Measurements from ENCODE around the gene M1AP. TPM values are rescaled to one million over a fixed set of nuclear protein-coding genes. Genes with fewer than 3 reads are reported as not detected.

The M1AP gene
- total and polyA plus RNA-seq, 2 of the 8 experiments (the other 6 are each of a cell fraction or from before 2014, with no cell fraction given) = 4.8 TPM

GRCh38 chr2:74625658-74626425 lies 22.3 kb downstream of the M1AP start (continued):
- TF ChIP-seq GABPA (IDR thresholded peaks at IDR 0.05; ENCODE audit: borderline replicate concordance, insufficient read depth, low read length) = no peak
- no peak for TF ChIP-seq RAD21 (IDR thresholded peaks at IDR 0.05 in 1 of 2, conservative IDR thresholded peaks at IDR 0.05 in 1 of 2; ENCODE audit: low read depth in 2 of 2, low read length in 2 of 2)
- no peak for TF ChIP-seq CHD2 (IDR thresholded peaks at IDR 0.05; ENCODE audit: low read length)
- no peak for TF ChIP-seq SP2 (IDR thresholded peaks at IDR 0.05; ENCODE audit: low read length)
- TF ChIP-seq HDAC2 (IDR thresholded peaks at IDR 0.05; ENCODE audit: borderline replicate concordance in 1 of 2, low read depth in 2 of 2, low read length in 2 of 2) = no peak
- no peak for TF ChIP-seq RXRA (IDR thresholded peaks at IDR 0.05; ENCODE audit: insufficient read depth, low read depth, low read length)
